ENCODE measurements around the gene GPR146.

Gene GPR146

GRCh38 chr7:1052031-1052818 lies 7.9 kb downstream of the GPR146 start:
- in situ Hi-C loops (cut with HindIII; ENCODE audit: low sequenced_read_pairs): no loop called here
- H3K4me3 ChIP-seq (ENCODE audit: low read depth, low read length): no peak overlapping the region
- TF ChIP-seq, protein P1, sequence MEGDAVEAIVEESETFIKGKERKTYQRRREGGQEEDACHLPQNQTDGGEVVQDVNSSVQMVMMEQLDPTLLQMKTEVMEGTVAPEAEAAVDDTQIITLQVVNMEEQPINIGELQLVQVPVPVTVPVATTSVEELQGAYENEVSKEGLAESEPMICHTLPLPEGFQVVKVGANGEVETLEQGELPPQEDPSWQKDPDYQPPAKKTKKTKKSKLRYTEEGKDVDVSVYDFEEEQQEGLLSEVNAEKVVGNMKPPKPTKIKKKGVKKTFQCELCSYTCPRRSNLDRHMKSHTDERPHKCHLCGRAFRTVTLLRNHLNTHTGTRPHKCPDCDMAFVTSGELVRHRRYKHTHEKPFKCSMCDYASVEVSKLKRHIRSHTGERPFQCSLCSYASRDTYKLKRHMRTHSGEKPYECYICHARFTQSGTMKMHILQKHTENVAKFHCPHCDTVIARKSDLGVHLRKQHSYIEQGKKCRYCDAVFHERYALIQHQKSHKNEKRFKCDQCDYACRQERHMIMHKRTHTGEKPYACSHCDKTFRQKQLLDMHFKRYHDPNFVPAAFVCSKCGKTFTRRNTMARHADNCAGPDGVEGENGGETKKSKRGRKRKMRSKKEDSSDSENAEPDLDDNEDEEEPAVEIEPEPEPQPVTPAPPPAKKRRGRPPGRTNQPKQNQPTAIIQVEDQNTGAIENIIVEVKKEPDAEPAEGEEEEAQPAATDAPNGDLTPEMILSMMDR (IDR thresholded peaks at IDR 0.05; ENCODE audit: low read depth, low read length, missing control alignments): no peak
- no peak for DNase-seq (ENCODE audit: low read depth)

- no peak for DNase-seq (ENCODE audit: low read depth)
- in situ Hi-C loops (cut with HindIII; ENCODE audit: low sequenced_read_pairs): no loop called here
- TF ChIP-seq, protein P1 (IDR thresholded peaks at IDR 0.05; ENCODE audit: low read depth, low read length, missing control alignments): no peak
- no peak overlapping the region for H3K4me3 ChIP-seq (ENCODE audit: low read depth, low read length)
Observed at GRCh38 chr7:1053002-1053411, 8.7 kb downstream of the GPR146 start.

- no peak overlapping the region for H3K4me3 ChIP-seq (ENCODE audit: low read depth, low read length)
- DNase-seq (ENCODE audit: low read depth): no peak
- in situ Hi-C loops (cut with HindIII; ENCODE audit: low sequenced_read_pairs): no loop called here
- TF ChIP-seq, protein P1 (IDR thresholded peaks at IDR 0.05; ENCODE audit: low read depth, low read length, missing control alignments): no peak
Observed at GRCh38 chr7:1053816-1054370, 9.5 kb downstream of the GPR146 start.

- in situ Hi-C loops (cut with HindIII; ENCODE audit: low sequenced_read_pairs): no loop called here
- H3K4me3 ChIP-seq (ENCODE audit: low read depth, low read length): no peak overlapping the region
- TF ChIP-seq, protein P1 (IDR thresholded peaks at IDR 0.05; ENCODE audit: low read depth, low read length, missing control alignments): no peak
- DNase-seq (ENCODE audit: low read depth): no peak
Observed at GRCh38 chr7:1054438-1054837, 10.1 kb downstream of the GPR146 start.

DNA sequence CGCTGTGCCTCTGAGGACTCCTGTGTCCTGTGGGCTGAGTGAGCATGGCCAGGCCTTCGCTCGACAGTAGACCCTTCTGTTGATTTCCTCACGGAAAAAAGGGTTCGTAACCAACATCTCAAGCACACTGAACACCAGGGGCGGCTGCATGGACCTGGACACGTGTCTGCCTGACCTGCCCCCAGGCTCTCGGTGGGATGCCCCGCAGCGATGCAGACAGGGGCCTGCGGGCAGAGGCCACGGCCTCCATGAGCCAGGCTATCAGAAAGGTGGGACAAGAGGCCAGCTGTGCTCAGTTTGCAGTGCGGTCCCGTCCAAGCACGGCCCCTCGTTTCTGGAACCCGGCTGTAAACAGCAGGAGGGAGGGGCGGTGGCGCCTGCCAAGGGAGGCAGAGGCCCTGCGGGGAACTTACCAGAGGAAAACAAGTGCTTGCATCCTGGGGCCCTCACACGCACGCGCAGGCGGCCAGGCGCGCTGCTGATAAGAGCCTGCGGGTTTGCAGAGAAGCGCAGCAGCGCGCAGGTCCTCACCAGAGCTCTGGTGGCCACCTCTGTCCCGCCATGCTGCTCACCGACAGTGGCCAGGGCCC lies 10.6 kb downstream of the GPR146 start:
- TF ChIP-seq, protein P1 (IDR thresholded peaks at IDR 0.05; ENCODE audit: low read depth, low read length, missing control alignments): no peak
- no peak overlapping the region for H3K4me3 ChIP-seq (ENCODE audit: low read depth, low read length)
- in situ Hi-C loops (cut with HindIII; ENCODE audit: low sequenced_read_pairs): no loop called here
- no peak for DNase-seq (ENCODE audit: low read depth)

DNA sequence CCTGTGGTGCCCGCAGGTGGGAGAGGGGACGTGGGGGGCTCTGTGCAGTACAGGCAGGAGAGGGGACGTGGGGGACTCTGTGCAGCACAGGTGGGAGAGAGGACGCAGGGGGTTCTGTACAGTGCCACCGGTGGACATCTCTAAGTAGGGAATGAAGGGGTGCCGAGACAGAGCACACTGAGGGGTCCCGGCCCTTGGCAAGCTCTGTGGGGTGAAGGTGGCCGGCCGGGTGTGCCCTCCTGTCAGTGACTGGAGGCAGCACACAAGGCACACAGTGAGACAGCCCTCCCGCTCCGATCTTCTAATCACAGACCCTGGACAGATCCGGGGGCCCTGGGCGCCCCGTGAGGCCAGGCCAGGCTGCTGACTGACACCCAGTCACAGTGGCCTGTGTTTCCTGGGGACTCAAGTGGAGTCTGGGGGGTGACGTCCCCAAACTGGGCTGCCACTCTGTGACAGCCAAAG lies 11.2 kb downstream of the GPR146 start:
- H3K4me3 ChIP-seq (ENCODE audit: low read depth, low read length): no peak overlapping the region
- in situ Hi-C loops (cut with HindIII; ENCODE audit: low sequenced_read_pairs): no loop called here
- TF ChIP-seq, protein P1 (IDR thresholded peaks at IDR 0.05; ENCODE audit: low read depth, low read length, missing control alignments): no peak
- no peak for DNase-seq (ENCODE audit: low read depth)
